Suppressor macrophage (primary cell): ENCODE measurements around the gene HIC1.

ENCODE experiments used
- DNase-seq, 4 experiments: peaks; one replicate each; pipeline ENCODE4 v3.0.0-alpha.2; 2020 to 2022

The HIC1 gene

DNA sequence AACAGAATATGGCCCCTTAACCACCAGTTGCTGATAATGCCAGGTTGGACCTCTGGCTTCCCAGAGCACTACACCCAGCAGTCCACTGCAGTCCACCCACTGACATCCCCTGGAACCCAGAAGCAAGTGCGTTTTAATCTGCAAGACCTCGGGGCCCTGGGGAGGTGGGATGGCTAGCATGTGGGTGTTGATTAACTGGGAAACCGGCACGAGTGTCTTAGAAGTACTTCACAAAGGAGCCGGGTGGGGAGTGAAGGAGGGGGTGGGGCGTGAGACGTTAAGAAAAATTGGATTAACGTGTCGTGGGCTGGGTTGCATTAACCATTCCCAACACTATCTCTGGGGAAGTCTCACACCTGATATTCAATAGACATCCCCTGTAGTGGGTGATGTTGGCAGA is 6.1 kb upstream of the HIC1 start:
- no peak for DNase-seq

DNA sequence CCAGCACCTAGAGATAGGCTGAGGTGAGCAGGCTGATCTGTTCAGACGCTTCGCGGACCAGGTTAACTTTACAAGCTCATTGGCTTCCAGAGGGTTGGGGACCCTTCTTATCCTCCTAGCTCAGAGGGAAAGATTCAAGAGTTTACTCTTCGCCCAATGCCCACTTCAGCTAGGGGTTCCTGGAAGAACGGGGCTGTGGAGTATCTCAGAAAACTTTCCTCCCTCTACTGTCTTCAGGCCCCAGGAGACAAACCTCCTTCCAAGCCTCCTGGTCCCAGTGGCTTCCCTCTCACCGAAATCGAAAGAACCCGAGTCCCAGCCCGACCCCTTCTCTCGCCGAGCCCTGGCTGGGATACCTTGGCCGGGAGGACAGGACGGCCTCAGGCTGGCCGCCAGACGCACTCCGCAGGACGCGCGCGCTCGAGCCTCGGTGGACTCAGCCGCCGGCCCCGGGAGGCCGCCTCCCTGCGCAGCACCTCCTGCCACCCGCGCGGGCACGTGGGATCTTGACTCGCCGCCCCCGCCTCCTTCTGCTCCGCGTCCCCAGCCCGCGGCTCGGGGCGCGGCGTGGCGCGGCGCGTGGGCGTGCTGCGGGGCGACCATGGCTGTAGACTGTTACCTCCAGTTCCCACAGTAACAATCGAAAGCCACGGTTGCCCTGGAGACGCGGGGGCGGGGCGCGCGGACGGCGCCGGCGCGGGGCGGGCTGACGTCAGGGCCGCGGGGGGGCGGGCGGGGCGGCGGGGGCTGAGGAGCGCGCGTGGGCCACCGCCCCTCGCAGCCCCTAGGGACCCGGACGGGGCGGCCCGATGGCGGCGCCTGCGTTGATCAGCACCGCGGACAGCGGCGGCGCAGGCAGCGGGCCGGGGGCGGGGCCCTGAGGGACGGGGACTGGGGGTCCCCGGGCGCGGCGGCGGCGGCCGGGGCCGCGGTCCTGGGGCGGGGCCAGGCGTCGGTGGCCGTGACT is 5.3 kb upstream of the HIC1 start:
- peak; percentile 84 to 93 (median 88) for DNase-seq

DNA sequence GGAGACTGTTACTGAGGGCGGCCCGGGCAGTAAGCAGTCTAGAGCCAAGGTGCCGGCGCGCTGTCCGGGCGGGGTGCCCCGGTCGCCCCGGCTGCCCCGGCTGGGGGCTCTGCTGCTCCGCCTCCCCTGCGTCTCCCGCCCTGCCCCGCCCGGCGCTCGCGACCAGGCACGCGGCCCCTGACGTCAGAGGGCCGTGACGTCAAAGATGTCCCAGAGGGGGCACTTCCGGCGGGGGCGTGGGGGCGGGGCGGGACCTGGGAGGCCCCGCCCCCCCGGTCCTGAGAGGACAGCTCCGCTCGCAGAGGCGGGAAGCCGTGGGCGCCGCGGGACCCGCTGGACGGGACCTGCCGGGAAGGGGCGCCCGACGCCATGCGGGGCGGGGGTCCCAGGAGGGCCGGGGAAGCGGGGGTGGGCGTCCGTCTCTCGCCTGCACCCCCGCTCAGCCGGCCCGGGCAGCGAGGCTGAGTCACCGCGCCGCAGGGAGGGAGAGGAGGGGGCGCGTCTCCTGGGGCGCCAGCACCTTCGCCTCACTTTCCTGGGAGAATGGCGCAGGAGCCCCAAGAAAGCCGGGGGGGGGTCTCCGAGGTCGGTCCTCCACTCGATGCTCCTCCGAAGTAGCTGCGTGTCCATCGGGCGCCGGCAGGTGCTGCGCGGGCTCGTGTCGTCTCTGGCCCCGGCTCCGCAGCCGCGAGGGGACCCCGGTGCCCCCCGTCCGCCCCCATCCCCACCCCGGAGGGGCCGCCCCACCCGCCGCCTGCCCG is 4.4 kb upstream of the HIC1 start:
- DNase-seq, result peak; percentile 80 to 88 (median 84)

DNA sequence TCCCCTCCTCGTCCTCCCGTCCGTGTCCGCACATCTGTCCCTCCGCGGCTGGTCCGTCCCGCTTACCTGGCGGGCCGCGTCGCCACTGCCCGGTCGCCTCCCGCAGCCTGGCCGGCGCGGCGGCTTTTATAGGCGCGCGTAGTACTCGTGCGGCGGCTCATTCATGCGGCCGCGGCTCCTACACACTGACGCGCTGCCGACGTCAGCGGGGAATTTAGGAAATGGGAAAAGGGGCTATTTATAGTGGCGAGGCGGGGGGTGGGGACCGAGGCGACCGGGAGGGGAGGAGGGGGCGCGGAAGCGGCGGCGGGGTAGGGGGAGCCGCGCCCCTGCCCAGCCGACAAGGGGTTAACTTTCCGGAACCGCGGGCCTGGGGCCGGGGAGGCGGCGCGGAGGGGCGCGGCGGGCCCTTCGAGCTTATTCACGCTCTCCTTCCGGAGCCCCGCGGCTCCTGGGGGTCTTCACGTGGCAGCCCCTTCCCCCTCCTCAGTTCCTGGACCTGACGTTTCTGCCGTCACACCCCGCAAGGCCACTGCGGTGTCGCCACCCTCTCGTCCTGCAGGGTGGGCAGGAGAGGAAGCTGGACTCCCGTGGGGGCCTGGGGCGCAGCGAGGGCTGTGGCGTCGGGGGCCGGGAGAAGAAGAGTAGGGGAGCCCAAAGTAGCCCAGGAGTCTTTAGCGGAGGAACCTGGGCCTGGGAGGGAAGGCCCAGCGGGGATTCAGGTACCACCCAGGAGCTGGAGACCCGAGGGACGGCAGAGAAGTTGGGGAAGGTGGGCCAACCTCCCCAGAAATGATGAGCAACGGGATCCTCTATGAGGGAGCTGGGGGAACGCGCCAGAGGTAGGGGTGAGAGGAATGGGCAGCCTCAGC is 3.6 kb upstream of the HIC1 start:
- DNase-seq, result peak; percentile 59 to 81 (median 78)

DNA sequence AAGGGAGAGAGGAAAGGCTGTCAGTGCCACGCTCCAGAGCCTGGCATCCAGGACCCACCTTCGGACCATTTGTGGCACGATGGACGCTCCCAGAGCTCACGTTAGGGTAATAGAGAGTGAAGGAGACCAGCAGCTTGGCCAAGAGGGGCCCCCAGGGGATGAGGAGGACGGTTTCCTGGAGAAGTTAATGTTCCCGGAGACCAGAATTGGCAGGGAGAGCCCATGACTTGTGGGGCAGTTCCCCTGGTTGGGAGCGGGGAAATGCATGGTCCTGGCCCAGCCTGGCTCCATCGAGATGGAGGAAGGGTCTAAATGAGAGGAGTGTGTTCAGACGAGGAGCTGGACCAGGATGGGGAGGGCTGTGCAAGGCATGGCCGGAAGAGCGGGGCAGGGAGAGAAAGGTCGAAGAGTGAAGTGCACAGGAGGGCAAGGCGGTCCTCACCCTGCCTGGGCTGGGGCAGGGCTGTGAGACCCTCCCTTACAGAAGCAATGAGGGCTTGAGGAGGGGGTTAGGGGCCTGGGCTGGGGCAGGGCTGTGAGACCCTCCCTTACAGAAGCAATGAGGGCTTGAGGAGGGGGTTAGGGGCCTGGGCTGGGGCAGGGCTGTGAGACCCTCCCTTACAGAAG is 2.9 kb upstream of the HIC1 start:
- peak in 1 of 4 experiments; percentile 27 for DNase-seq

DNA sequence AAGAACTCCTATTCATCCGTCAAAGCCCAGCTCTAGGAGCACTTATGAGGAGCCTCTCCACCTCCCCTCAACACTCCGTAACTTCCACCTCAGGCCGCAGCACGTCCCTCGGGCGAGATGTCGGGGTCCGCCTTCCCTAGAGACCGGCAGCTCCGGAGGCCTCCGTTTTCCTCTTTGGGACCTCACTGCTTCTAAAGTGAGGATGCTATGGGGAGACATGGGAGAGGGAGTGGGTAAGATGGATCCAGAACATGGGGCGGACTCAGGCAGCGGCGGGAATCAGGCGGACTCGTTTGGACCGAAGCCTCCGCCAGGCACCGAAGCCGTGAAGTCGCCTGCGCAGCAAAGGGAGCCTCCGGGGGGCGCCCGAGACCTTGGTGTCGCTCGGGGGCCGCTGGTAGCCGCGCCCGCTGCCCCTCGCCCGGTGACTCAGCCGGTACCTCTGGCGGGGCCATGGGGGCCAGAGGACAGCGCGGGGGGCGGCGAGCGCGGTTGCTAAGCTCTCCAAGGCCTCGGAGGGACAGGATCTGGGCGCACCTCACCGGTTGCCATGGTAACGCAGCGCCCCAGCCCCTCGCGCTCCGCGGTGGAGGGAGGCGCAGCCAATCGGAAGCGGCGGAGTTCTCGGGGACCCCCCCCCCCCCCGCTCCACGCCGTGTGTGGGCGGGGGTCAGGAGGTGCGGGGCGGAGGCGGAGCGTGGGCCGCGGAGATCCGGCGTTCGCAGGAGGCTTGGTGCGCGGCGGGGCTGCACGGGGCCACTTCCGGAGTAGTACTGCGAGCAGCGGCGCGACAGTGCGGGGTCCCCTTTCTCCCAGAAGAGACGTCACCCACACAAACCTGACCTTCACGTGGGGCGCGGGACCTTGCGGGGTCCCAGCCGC is 1.3 kb upstream of the HIC1 start:
- DNase-seq, result peak; percentile 75 to 87 (median 78)

DNA sequence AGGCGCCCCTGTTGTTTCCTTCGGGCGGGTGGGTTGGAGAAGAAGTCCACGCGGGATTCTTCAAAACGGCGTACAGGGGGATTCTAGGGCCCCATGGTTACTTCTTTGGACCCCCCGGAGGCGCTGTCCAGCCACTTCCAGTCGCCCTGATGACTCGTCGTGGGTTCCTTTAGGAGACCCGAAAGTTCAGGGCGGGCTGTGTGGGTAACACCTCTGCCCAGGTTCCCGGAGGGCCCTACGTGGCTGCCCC is 716 bp upstream of the HIC1 start:
- DNase-seq, result no peak

DNA sequence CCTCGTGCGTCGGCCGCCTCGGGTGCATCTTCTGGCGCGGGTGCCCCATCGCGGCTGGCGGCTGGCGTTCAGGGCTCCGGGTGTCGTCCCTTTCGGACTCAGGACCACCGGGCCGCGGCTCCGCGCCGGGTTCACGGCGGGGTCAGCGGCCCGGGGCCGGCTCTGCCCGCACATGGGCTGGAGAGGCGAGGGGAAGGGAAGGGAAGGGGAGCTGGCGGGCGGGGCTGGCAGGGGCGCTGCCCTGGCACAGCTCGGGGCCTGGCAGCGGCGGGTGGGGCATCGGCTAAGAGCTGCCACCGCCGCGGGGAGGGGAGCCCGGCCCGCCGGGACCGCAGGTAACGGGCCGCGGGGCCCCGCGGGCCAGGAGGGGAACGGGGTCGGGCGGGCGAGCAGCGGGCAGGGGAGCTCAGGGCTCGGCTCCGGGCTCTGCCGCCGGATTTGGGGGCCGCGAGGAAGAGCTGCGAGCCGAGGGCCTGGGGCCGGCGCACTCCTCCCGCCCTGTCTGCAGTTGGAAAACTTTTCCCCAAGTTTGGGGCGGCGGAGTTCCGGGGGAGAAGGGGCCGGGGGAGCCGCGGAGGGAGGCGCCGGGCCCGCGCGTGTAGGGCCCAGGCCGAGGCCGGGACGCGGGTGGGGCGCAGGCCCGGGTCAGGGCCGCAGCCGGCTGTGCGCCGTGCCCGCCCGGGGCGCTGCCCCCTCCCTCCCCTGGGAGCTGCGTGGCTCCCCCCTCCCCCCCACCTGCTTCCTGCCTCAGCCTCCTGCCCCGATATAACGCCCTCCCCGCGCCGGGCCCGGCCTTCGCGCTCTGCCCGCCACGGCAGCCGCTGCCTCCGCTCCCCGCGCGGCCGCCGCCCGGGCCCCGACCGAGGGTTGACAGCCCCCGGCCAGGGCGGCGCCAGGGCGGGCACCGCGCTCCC is 646 bp downstream of the HIC1 start:
- DNase-seq, result peak in 2 of 4 experiments; percentile 16 to 34

DNA sequence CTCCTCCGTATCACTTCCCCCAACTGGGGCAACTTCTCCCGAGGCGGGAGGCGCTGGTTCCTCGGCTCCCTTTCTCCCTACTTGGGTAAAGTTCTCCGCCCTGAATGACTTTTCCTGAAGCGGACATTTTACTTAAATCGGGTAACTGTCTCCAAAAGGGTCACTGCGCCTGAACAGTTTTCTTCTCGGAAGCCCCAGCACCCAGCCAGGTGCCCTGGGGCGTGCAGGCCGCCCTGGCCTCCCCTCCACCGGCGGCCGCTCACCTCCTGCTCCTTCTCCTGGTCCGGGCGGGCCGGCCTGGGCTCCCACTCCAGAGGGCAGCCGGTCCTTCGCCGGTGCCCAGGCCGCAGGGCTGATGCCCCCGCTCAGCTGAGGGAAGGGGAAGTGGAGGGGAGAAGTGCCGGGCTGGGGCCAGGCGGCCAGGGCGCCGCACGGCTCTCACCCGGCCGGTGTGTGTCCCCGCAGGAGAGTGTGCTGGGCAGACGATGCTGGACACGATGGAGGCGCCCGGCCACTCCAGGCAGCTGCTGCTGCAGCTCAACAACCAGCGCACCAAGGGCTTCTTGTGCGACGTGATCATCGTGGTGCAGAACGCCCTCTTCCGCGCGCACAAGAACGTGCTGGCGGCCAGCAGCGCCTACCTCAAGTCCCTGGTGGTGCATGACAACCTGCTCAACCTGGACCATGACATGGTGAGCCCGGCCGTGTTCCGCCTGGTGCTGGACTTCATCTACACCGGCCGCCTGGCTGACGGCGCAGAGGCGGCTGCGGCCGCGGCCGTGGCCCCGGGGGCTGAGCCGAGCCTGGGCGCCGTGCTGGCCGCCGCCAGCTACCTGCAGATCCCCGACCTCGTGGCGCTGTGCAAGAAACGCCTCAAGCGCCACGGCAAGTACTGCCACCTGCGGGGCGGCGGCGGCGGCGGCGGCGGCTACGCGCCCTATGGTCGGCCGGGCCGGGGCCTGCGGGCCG is 1.6 kb downstream of the HIC1 start:
- peak; percentile 59 to 84 (median 72) for DNase-seq

DNA sequence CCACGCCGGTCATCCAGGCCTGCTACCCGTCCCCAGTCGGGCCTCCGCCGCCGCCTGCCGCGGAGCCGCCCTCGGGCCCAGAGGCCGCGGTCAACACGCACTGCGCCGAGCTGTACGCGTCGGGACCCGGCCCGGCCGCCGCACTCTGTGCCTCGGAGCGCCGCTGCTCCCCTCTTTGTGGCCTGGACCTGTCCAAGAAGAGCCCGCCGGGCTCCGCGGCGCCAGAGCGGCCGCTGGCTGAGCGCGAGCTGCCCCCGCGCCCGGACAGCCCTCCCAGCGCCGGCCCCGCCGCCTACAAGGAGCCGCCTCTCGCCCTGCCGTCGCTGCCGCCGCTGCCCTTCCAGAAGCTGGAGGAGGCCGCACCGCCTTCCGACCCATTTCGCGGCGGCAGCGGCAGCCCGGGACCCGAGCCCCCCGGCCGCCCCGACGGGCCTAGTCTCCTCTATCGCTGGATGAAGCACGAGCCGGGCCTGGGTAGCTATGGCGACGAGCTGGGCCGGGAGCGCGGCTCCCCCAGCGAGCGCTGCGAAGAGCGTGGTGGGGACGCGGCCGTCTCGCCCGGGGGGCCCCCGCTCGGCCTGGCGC is 2.4 kb downstream of the HIC1 start:
- DNase-seq, result peak in 2 of 4 experiments; percentile 45 to 52

DNA sequence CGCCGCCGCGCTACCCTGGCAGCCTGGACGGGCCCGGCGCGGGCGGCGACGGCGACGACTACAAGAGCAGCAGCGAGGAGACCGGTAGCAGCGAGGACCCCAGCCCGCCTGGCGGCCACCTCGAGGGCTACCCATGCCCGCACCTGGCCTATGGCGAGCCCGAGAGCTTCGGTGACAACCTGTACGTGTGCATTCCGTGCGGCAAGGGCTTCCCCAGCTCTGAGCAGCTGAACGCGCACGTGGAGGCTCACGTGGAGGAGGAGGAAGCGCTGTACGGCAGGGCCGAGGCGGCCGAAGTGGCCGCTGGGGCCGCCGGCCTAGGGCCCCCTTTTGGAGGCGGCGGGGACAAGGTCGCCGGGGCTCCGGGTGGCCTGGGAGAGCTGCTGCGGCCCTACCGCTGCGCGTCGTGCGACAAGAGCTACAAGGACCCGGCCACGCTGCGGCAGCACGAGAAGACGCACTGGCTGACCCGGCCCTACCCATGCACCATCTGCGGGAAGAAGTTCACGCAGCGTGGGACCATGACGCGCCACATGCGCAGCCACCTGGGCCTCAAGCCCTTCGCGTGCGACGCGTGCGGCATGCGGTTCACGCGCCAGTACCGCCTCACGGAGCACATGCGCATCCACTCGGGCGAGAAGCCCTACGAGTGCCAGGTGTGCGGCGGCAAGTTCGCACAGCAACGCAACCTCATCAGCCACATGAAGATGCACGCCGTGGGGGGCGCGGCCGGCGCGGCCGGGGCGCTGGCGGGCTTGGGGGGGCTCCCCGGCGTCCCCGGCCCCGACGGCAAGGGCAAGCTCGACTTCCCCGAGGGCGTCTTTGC is 3.1 kb downstream of the HIC1 start:
- peak in 3 of 4 experiments; percentile 39 to 56 (median 43) for DNase-seq

DNA sequence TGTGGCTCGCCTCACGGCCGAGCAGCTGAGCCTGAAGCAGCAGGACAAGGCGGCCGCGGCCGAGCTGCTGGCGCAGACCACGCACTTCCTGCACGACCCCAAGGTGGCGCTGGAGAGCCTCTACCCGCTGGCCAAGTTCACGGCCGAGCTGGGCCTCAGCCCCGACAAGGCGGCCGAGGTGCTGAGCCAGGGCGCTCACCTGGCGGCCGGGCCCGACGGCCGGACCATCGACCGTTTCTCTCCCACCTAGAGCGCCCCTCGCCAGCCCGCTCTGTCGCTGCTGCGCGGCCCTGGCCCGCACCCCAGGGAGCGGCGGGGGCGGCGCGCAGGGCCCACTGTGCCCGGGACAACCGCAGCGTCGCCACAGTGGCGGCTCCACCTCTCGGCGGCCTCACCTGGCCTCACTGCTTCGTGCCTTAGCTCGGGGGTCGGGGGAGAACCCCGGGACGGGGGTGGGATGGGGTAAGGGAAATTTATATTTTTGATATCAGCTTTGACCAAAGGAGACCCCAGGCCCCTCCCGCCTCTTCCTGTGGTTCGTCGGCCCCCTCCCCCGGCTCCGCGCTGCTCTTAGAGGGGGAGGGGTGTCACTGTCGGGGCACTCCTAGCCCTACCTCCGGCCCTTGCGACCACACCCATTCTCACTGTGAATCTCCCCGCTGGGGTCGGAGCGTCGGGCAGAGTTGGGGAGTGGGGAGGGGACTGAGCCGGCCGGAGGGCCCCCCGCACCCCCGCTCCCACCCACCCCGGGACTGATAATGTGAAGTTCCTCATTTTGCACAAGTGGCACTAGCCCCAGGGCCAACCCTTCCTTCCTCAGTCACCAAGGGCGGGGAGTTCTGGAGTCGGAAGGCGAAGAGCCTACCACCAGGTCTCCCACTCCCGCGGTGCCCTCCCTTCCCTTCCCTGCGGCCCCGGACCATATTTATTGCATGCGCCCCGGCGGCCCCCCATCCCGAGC is 4.0 kb downstream of the HIC1 start:
- peak; percentile 86 to 94 (median 91) for DNase-seq

DNA sequence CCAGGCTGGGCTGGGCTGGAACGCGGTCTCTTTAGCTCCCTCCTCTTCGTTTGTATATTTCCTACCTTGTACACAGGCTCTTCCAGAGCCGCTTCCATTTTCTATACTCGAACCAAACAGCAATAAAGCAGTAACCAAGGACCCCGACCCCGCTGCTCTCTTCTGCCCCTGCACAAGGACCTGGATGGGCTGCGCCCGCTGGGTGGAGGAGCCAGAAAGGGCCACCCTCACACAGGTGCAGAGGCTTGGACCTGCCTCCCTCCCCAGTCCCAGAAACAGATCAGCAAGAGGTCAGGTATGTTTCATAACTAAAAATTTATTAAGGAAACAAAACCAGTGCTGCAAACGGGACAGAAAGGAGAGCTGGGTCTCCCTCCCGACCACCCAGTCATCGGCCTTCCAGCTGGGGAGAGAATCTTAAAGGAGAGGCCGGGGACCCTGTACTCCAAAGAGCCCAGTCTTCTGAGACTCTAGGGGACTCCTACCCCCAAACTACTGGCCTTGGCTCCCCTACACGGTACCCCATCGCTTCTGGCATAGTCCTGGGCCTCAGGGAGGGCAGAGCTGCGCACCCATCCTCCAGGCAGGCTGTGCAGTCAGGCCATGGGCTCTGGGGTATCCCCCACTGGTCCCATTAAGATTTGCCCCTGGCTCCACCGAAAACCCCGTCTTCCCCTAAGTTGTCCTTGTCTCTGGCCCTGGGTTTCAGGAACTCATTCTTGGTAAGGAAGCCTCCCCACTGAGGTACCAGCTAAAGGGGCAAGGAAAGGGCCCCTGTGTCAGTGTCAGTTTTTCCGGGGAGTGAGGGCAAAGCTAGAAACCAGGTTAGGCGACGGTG is 4.9 kb downstream of the HIC1 start:
- DNase-seq, result no peak

DNA sequence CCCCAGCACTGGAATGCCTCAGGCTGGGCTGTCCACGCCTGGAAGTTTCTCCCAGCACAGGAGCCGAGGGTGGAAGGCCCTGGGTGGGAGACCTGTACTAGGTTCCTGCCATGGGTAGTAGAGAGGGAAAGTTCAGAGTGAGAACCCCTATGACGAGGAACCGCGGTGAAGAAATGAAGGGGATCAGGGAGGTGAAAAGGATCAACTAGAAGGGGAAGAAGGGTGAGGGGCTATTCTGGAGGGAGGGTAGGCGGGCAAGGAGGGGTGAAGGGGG is 5.4 kb downstream of the HIC1 start:
- DNase-seq, result no peak

DNA sequence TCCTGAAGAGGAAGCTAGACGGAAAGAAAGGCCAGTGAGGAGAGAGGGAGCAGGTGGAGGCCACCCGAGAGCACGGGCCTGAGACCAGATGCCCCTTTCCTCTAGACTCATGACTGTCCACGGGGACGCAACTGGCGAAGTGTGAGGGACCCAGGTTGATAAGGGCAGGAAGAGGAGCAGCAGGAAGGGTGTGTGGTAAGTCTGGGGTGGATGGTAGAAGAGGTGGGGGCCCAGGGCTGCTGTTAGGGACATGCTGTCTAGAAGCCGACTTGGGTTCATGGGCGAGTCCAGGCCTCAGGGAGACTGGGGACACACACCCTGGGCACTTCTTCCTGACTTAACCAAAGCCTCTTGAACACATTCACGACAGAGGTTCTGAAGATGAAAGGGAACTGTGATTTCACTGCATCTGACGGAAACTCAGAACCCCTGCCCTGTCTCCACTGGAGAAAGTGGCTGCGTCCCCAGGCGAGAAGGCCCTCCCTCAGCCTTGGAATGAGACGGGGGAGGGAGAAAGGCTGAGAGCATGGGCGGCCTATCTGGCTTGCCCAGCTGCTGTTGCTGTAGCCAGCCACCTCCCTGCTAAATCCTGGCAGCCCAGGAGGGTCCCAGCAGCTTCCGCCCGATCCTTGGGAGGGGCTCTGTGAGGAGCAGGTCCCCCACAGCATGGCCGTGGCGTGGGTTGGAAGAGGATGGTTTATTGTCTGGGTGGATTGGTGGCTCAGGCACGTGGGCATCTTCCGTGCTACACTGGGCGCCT is 6.0 kb downstream of the HIC1 start:
- no peak for DNase-seq
